ENCODE data around the gene GNL2. TPM values are rescaled to one million over a fixed set of nuclear protein-coding genes. Genes with fewer than 3 reads are reported as not detected.

GNL2 gene
- total and polyA plus RNA-seq, 2 donors = 56.6 to 73.8 TPM

DNA sequence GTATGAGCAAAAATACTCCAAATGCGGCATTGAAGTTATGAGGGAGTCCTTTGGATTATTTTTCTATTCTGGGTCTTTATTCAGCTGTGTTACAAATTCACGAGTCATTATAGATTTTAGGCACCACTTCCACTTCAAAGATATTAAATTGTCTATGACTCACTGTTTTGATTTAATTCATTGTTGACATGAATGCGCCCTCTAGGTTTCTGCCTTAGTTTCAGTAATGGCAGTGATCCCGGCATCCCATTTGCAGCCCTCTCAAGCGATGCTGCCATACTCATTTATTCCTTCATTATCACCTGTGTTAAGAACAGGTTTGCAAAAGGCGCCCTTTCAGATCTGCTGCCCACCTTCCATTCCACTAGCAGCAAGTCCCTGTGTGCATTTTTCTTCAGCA lies 25.0 kb upstream of the GNL2 start:
- H3K9me3 ChIP-seq (ENCODE audit: control insufficient read depth in 2 of 2, insufficient read depth in 1 of 2, low read length in 1 of 2) = no peaks in the 10 kb centered on the region
- peaks cover 0 to 28% of the 10 kb centered on the region in 2 donors for H3K27me3 ChIP-seq (ENCODE audit: control insufficient read depth in 2 of 2, insufficient read depth in 1 of 2, low read length in 1 of 2)
- WGBS = 89% methylated on average over 6 of the region's 6 CpGs
- DNase-seq (ENCODE audit: low read depth in 6 of 9, low spot score in 9 of 9) = no peak
- H3K4me1 ChIP-seq (ENCODE audit: control insufficient read depth in 2 of 2, insufficient read depth in 2 of 2, low read length in 2 of 2) = no peaks in the 10 kb centered on the region
- no peak overlapping the region for H3K4me3 ChIP-seq (ENCODE audit: low read length in 2 of 2)
- no peak overlapping the region for H3K27ac ChIP-seq (ENCODE audit: low read depth in 1 of 2, low read length in 1 of 2)
- no peaks in the 10 kb centered on the region for H3K36me3 ChIP-seq (ENCODE audit: control insufficient read depth in 2 of 2, insufficient read depth in 2 of 2, low read length in 1 of 2)

DNA sequence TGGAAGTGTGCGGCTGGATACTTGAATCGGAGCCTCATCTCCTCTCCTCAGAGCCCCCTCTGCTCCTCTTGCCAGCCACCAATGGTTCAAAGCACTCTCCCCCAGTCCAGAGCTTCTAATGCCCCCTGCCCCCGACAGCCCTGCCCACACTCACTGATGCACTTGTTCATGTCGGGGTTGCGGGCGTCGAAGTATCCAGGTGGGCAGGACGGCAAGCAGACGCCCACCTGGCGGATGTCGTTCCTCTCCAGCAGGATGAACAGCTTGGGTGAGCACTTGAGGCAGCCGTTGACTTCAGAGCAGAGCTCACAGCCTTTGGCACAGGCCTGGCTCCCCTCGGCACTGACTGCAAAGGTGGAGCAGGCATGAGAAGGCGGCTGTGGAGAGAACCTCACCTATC lies 20.6 kb upstream of the GNL2 start:
- Histone ChIP-seq H3K9me3 (ENCODE audit: control insufficient read depth in 2 of 2, insufficient read depth in 1 of 2, low read length in 1 of 2) (no peaks in the 10 kb centered on the region), H3K27me3 (ENCODE audit: control insufficient read depth in 2 of 2, insufficient read depth in 1 of 2, low read length in 1 of 2) (peaks cover 0 to 37% of the 10 kb centered on the region in 2 donors), H3K27ac (ENCODE audit: low read depth in 1 of 2, low read length in 1 of 2) (no peak overlapping the region), H3K4me1 (ENCODE audit: control insufficient read depth in 2 of 2, insufficient read depth in 2 of 2, low read length in 2 of 2) (no peaks in the 10 kb centered on the region), H3K4me3 (ENCODE audit: low read length in 2 of 2) (no peak overlapping the region), H3K36me3 (ENCODE audit: control insufficient read depth in 2 of 2, insufficient read depth in 2 of 2, low read length in 1 of 2) (no peaks in the 10 kb centered on the region)
- no peak for DNase-seq (ENCODE audit: low read depth in 6 of 9, low spot score in 9 of 9)
- 88% methylated on average over 14 of the region's 14 CpGs for WGBS

DNA sequence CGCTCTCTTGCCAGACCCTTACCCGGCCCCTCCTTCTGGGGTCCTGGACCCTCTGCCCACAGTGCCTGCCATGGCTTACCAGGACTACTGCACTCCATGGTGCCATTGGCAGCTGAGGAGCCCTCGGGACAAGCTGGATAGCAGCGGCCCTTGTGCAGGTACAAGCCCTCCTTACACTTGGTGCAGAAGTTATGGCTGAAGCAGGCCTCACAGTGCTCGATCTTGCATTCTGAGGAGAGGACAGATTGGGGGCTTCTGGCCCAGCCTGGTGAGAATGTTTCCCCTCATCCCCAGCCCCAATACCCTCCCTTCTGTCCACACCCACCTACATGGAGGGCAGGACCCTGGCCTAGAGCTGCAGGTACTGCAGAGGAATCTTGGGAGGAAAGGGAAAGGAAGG lies 18.4 kb upstream of the GNL2 start:
- Histone ChIP-seq H3K4me1 (ENCODE audit: control insufficient read depth in 2 of 2, insufficient read depth in 2 of 2, low read length in 2 of 2) (no peaks in the 10 kb centered on the region), H3K9me3 (ENCODE audit: control insufficient read depth in 2 of 2, insufficient read depth in 1 of 2, low read length in 1 of 2) (no peaks in the 10 kb centered on the region), H3K36me3 (ENCODE audit: control insufficient read depth in 2 of 2, insufficient read depth in 2 of 2, low read length in 1 of 2) (no peaks in the 10 kb centered on the region), H3K27me3 (ENCODE audit: control insufficient read depth in 2 of 2, insufficient read depth in 1 of 2, low read length in 1 of 2) (peaks cover 0 to 37% of the 10 kb centered on the region in 2 donors), H3K27ac (ENCODE audit: low read depth in 1 of 2, low read length in 1 of 2) (no peak overlapping the region), H3K4me3 (ENCODE audit: low read length in 2 of 2) (no peak overlapping the region)
- WGBS = 93% methylated on average over 5 of the region's 5 CpGs
- no peak for DNase-seq (ENCODE audit: low read depth in 6 of 9, low spot score in 9 of 9)

- Histone ChIP-seq H3K36me3 (ENCODE audit: control insufficient read depth in 2 of 2, insufficient read depth in 2 of 2, low read length in 1 of 2) (no peaks in the 10 kb centered on the region), H3K9me3 (ENCODE audit: control insufficient read depth in 2 of 2, insufficient read depth in 1 of 2, low read length in 1 of 2) (no peaks in the 10 kb centered on the region), H3K27me3 (ENCODE audit: control insufficient read depth in 2 of 2, insufficient read depth in 1 of 2, low read length in 1 of 2) (peaks cover 0 to 39% of the 10 kb centered on the region in 2 donors), H3K4me3 (ENCODE audit: low read length in 2 of 2) (no peak overlapping the region), H3K4me1 (ENCODE audit: control insufficient read depth in 2 of 2, insufficient read depth in 2 of 2, low read length in 2 of 2) (no peaks in the 10 kb centered on the region), H3K27ac (ENCODE audit: low read depth in 1 of 2, low read length in 1 of 2) (no peak overlapping the region)
- DNase-seq (ENCODE audit: low read depth in 6 of 9, low spot score in 9 of 9) = no peak
- WGBS = 90% methylated on average over 4 of the region's 4 CpGs
Observed at GRCh38 chr1:37612186-37612585, 16.4 kb upstream of the GNL2 start.

- H3K36me3 ChIP-seq (ENCODE audit: control insufficient read depth in 2 of 2, insufficient read depth in 2 of 2, low read length in 1 of 2) = no peaks in the 10 kb centered on the region
- 89% methylated on average over 2 of the region's 2 CpGs for WGBS
- no peak overlapping the region for H3K27ac ChIP-seq (ENCODE audit: low read depth in 1 of 2, low read length in 1 of 2)
- H3K27me3 ChIP-seq (ENCODE audit: control insufficient read depth in 2 of 2, insufficient read depth in 1 of 2, low read length in 1 of 2) = peaks cover 0 to 30% of the 10 kb centered on the region in 2 donors
- H3K4me1 ChIP-seq (ENCODE audit: control insufficient read depth in 2 of 2, insufficient read depth in 2 of 2, low read length in 2 of 2) = no peaks in the 10 kb centered on the region
- no peak overlapping the region for H3K4me3 ChIP-seq (ENCODE audit: low read length in 2 of 2)
- H3K9me3 ChIP-seq (ENCODE audit: control insufficient read depth in 2 of 2, insufficient read depth in 1 of 2, low read length in 1 of 2) = no peaks in the 10 kb centered on the region
- DNase-seq (ENCODE audit: low read depth in 6 of 9, low spot score in 9 of 9) = no peak
Observed at GRCh38 chr1:37609994-37610393, 14.3 kb upstream of the GNL2 start.

DNA sequence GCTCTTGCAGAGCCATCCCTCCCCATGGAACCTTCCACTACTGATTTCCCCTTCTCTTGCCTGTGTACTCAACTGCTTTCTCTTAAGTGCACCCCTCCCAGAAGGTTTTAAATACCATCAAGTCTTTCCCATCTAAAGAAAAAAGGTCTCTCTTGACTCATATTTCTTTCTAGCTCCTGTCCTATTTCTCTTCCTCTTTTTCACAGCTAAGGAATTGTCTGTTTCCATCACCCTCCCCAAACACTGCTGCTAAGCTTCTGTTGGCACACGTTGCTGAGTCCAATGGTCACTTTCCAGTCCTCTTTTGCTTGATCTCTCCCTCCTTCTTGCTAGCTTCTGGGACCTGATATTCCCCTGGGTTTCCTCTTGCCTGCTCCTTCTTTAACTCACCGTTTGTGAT lies 13.3 kb upstream of the GNL2 start:
- Histone ChIP-seq H3K9me3 (ENCODE audit: control insufficient read depth in 2 of 2, insufficient read depth in 1 of 2, low read length in 1 of 2) (no peaks in the 10 kb centered on the region), H3K4me1 (ENCODE audit: control insufficient read depth in 2 of 2, insufficient read depth in 2 of 2, low read length in 2 of 2) (no peaks in the 10 kb centered on the region), H3K36me3 (ENCODE audit: control insufficient read depth in 2 of 2, insufficient read depth in 2 of 2, low read length in 1 of 2) (no peaks in the 10 kb centered on the region), H3K27me3 (ENCODE audit: control insufficient read depth in 2 of 2, insufficient read depth in 1 of 2, low read length in 1 of 2) (peaks cover 0 to 23% of the 10 kb centered on the region in 2 donors), H3K27ac (ENCODE audit: low read depth in 1 of 2, low read length in 1 of 2) (no peak overlapping the region), H3K4me3 (ENCODE audit: low read length in 2 of 2) (no peak overlapping the region)
- WGBS = 53% methylated on average over 2 of the region's 2 CpGs
- no peak for DNase-seq (ENCODE audit: low read depth in 6 of 9, low spot score in 9 of 9)

DNA sequence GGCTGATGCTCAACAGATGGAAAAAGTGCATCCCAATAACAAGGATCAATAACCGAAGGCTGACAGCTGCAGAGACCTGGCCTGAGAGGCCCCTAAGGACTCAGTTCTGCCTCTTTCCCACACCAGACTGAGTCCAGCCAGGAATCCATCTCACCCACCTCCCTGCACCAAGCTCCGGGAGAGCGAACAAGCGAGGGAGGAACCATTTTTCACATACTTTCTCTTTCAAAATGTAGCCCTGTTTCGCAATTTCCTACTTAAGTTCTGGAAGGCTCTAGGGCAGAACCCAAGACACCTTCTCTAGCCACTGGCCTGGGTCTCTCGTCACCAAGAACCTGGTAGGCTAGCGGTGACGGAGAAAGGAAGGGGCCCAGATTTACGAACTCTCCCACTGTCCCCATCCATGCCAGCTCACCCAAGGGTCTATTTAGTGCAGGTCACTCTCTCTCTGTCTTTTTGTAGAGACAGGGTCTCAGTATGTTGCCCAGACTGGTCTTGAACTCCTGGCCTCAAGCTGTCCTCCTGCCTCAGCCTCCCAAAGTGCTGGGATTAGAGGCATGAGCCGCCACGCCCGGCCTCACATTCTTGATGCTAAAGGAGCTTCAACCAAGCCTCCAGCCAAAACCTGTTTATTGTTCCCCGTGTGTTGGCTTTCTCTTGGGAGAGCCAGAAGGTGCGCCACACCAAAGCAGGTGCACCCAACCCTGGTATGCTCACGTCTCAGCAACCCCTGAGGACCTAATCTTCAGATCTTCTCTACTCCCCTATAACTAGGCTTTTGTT lies 10.9 kb upstream of the GNL2 start:
- Histone ChIP-seq H3K9me3 (ENCODE audit: control insufficient read depth in 2 of 2, insufficient read depth in 1 of 2, low read length in 1 of 2) (no peaks in the 10 kb centered on the region), H3K4me1 (ENCODE audit: control insufficient read depth in 2 of 2, insufficient read depth in 2 of 2, low read length in 2 of 2) (no peaks in the 10 kb centered on the region), H3K27ac (ENCODE audit: low read depth in 1 of 2, low read length in 1 of 2) (no peak overlapping the region), H3K4me3 (ENCODE audit: low read length in 2 of 2) (no peak overlapping the region), H3K36me3 (ENCODE audit: control insufficient read depth in 2 of 2, insufficient read depth in 2 of 2, low read length in 1 of 2) (no peaks in the 10 kb centered on the region), H3K27me3 (ENCODE audit: control insufficient read depth in 2 of 2, insufficient read depth in 1 of 2, low read length in 1 of 2) (peaks cover 0 to 13% of the 10 kb centered on the region in 2 donors)
- 91% methylated on average over 15 of the region's 15 CpGs for WGBS
- DNase-seq (ENCODE audit: low read depth in 6 of 9, low spot score in 9 of 9) = no peak

DNA sequence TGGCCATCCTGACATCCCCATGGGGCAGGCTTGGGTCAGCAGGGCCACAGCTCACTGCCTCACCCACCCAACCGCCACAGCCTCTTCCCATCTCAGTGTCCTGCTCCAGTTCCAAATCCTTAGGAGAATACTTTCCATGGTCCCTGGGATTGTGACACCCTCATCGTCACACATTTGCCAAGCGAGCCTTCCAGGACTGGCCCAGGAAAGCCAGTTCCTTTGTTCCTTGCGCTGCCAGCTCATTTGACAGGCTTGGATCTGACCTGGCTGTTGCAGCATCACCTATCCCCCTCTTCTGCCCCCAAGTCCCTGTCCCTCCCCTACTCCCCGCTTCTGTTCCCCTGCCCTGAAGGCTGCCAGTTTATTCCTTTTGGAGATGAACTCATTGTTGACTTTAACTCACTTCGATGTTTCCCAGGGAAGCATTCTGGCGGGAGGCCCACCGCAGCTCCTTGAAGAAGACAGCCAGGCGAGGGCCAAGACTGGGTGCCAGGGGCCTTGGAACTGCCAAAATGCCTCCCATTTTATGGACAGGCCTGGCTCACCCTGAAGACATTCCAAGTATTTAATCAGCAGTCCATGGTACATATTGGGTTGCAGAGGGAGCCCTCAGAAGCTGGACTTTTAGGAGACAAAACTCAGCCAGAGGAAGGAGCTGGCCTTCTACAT lies 10.2 kb upstream of the GNL2 start:
- WGBS = 97% methylated on average over 9 of the region's 9 CpGs
- DNase-seq (ENCODE audit: low read depth in 6 of 9, low spot score in 9 of 9) = no peak
- Histone ChIP-seq H3K4me3 (ENCODE audit: low read length in 2 of 2) (no peak overlapping the region), H3K36me3 (ENCODE audit: control insufficient read depth in 2 of 2, insufficient read depth in 2 of 2, low read length in 1 of 2) (no peaks in the 10 kb centered on the region), H3K27ac (ENCODE audit: low read depth in 1 of 2, low read length in 1 of 2) (no peak overlapping the region), H3K27me3 (ENCODE audit: control insufficient read depth in 2 of 2, insufficient read depth in 1 of 2, low read length in 1 of 2) (peaks cover 0 to 13% of the 10 kb centered on the region in 2 donors), H3K4me1 (ENCODE audit: control insufficient read depth in 2 of 2, insufficient read depth in 2 of 2, low read length in 2 of 2) (no peaks in the 10 kb centered on the region), H3K9me3 (ENCODE audit: control insufficient read depth in 2 of 2, insufficient read depth in 1 of 2, low read length in 1 of 2) (no peaks in the 10 kb centered on the region)

DNA sequence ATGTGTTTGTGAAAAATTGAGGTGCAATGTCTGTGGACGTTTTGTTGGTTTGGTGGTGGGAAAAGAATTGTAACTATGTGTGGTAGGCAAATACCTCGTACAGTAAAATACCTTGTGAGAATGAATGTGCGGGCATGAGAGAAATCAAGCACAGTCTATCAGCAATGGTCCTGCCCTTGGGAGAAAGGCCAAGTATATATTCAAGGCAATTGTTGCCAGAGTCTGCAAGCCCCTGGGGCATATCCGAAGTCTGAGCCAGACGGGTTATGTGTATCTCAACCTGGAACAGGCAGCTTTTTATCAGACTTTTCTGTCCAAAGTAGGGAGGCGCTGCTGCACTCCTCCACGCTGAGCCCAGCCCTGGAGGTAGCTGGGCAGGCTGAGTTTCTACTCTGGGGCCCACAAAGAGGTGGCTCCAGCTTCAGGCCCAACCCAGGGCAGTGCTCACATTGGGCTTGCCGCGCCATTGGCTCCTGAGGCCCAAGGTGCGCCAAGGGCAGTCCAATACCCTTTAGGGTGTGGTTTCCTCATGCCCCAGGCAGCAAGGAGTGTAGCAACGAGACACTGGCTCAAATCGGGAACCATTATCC lies 9.4 kb upstream of the GNL2 start:
- Histone ChIP-seq H3K36me3 (ENCODE audit: control insufficient read depth in 2 of 2, insufficient read depth in 2 of 2, low read length in 1 of 2) (no peaks in the 10 kb centered on the region), H3K9me3 (ENCODE audit: control insufficient read depth in 2 of 2, insufficient read depth in 1 of 2, low read length in 1 of 2) (no peaks in the 10 kb centered on the region), H3K27me3 (ENCODE audit: control insufficient read depth in 2 of 2, insufficient read depth in 1 of 2, low read length in 1 of 2) (peaks cover 0 to 14% of the 10 kb centered on the region in 2 donors), H3K27ac (ENCODE audit: low read depth in 1 of 2, low read length in 1 of 2) (no peak overlapping the region), H3K4me1 (ENCODE audit: control insufficient read depth in 2 of 2, insufficient read depth in 2 of 2, low read length in 2 of 2) (no peaks in the 10 kb centered on the region), H3K4me3 (ENCODE audit: low read length in 2 of 2) (no peak overlapping the region)
- 91% methylated on average over 12 of the region's 12 CpGs for WGBS
- DNase-seq (ENCODE audit: low read depth in 6 of 9, low spot score in 9 of 9) = no peak
